Measurements from ENCODE around the gene CACNA1C. TPM values are rescaled to one million over a fixed set of nuclear protein-coding genes. Genes with fewer than 3 reads are reported as not detected.

CACNA1C gene
- total RNA-seq, 1 donor from 2014 or later: 0.02 TPM

DNA sequence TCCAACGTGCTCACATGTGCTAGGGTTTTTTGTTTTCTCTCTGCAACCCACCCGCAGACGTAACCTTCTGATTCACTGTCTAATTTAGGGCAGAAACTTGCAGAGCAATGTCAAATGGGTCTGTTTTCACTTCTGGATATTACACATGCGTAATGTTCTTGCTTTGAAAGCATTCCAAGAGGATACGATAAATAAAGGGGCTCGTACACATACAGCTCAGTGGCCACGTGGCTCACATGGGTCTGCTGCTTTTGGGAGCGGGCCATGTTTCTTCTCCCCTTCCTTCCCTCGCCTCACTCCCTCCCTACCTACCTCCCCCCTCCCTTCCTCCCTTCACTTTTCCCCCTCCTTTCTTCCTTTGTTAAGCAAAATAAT lies 23.4 kb downstream of the CACNA1C start:
- ChIA-PET POLR2A (no interaction called here), CTCF (no interaction called here)
- H3K27me3 Mint-ChIP-seq: peaks cover 9% of the 10 kb centered on the region
- DNase-seq (no peak), ATAC-seq (ENCODE audit: low read depth) (no peak)
- peaks cover 2% of the 10 kb centered on the region for H3K36me3 Mint-ChIP-seq (ENCODE audit: low read depth)
- no peak overlapping the region for H3K27ac Mint-ChIP-seq
- peaks cover 16% of the 10 kb centered on the region for H3K9me3 Mint-ChIP-seq
- intact Hi-C loops (cut with micrococcal nuclease): no loop called here
- H3K4me1 Mint-ChIP-seq: no peaks in the 10 kb centered on the region
- TF ChIP-seq, protein P1, sequence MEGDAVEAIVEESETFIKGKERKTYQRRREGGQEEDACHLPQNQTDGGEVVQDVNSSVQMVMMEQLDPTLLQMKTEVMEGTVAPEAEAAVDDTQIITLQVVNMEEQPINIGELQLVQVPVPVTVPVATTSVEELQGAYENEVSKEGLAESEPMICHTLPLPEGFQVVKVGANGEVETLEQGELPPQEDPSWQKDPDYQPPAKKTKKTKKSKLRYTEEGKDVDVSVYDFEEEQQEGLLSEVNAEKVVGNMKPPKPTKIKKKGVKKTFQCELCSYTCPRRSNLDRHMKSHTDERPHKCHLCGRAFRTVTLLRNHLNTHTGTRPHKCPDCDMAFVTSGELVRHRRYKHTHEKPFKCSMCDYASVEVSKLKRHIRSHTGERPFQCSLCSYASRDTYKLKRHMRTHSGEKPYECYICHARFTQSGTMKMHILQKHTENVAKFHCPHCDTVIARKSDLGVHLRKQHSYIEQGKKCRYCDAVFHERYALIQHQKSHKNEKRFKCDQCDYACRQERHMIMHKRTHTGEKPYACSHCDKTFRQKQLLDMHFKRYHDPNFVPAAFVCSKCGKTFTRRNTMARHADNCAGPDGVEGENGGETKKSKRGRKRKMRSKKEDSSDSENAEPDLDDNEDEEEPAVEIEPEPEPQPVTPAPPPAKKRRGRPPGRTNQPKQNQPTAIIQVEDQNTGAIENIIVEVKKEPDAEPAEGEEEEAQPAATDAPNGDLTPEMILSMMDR (IDR thresholded peaks at IDR 0.05): no peak
- no peak overlapping the region for H3K4me3 Mint-ChIP-seq

DNA sequence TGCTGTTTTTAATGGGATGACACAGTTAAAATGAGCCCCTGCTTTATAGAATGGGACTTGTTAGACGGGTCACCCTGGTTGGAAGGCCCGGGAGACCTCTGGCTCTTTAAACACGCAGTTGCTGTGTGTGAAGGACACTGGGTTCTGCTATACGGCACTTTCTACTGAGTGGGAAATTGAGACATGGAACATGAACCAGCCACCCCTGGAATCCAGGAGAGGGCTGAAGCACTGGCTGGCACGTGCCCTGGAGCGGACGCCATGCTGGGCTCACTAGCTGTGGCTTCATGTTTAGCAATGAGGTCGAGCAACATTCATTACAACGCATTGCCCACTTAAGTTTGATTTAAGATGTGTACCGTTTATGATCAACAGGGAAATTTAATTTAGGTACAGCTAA lies 23.9 kb downstream of the CACNA1C start:
- Mint-ChIP-seq H3K27ac (no peak overlapping the region), H3K9me3 (peaks cover 13% of the 10 kb centered on the region), H3K36me3 (ENCODE audit: low read depth) (no peaks in the 10 kb centered on the region), H3K4me1 (no peaks in the 10 kb centered on the region), H3K27me3 (peaks cover 9% of the 10 kb centered on the region), H3K4me3 (no peak overlapping the region)
- ChIA-PET CTCF (no interaction called here), POLR2A (no interaction called here)
- intact Hi-C loops (cut with micrococcal nuclease): no loop called here
- TF ChIP-seq, protein P1 (IDR thresholded peaks at IDR 0.05): no peak
- no peak for ATAC-seq (ENCODE audit: low read depth)
- DNase-seq: no peak

GRCh38 chr12:2080604-2081003 lies 27.8 kb downstream of the CACNA1C start:
- Mint-ChIP-seq H3K36me3 (ENCODE audit: low read depth) (no peaks in the 10 kb centered on the region), H3K4me3 (no peak overlapping the region), H3K4me1 (no peaks in the 10 kb centered on the region), H3K27me3 (peaks cover 6% of the 10 kb centered on the region), H3K27ac (no peak overlapping the region), H3K9me3 (peaks cover 12% of the 10 kb centered on the region)
- intact Hi-C loops (cut with micrococcal nuclease): no loop called here
- ATAC-seq (ENCODE audit: low read depth) (no peak), DNase-seq (no peak)
- CTCF ChIA-PET: no interaction called here
- TF ChIP-seq, protein P1 (IDR thresholded peaks at IDR 0.05): no peak
- POLR2A ChIA-PET: no interaction called here

- ATAC-seq (ENCODE audit: low read depth) (no peak), DNase-seq (no peak)
- ChIA-PET CTCF (no interaction called here), POLR2A (no interaction called here)
- intact Hi-C loops (cut with micrococcal nuclease): no loop called here
- Mint-ChIP-seq H3K36me3 (ENCODE audit: low read depth) (no peaks in the 10 kb centered on the region), H3K27ac (no peak overlapping the region), H3K9me3 (peaks cover 12% of the 10 kb centered on the region), H3K27me3 (peaks cover 2% of the 10 kb centered on the region), H3K4me3 (no peak overlapping the region), H3K4me1 (no peaks in the 10 kb centered on the region)
- TF ChIP-seq, protein P1 (IDR thresholded peaks at IDR 0.05): no peak
Observed at GRCh38 chr12:2082321-2082720, 29.5 kb downstream of the CACNA1C start.

GRCh38 chr12:2083008-2083407 lies 30.2 kb downstream of the CACNA1C start:
- Mint-ChIP-seq H3K27ac (no peak overlapping the region), H3K4me3 (no peak overlapping the region), H3K36me3 (ENCODE audit: low read depth) (no peaks in the 10 kb centered on the region), H3K4me1 (no peaks in the 10 kb centered on the region), H3K27me3 (peaks cover 2% of the 10 kb centered on the region), H3K9me3 (peaks cover 12% of the 10 kb centered on the region)
- ChIA-PET CTCF (no interaction called here), POLR2A (no interaction called here)
- DNase-seq (no peak), ATAC-seq (ENCODE audit: low read depth) (no peak)
- intact Hi-C loops (cut with micrococcal nuclease): no loop called here
- TF ChIP-seq, protein P1 (IDR thresholded peaks at IDR 0.05): no peak

Data from activated B cell treated with CpG ODN at 0.5 μM for 24 hours (primary cell).